Measurements from ENCODE around the gene FMO2.

The FMO2 gene

DNA sequence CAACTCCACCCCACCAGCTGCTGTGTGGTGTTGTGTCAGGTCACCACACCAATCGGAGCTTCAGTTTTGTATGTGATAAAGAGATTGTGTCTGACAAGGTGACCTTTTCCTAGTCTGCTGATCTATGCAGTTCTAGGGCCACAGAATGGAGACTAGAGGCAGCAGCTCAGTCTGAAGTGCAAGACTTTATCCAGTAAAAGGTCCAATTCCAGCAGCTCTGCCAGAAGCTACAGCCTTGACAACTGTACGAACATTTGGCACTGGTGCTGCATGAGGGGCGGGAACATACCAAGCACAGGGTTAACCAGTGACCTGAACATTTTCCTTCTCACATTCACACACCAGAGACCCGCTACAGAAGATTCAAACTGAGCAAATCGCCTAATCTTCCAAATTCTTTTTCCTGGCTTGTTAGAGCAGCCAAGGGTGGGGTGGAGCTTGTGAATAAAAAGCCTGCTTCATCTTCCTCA is 72.5 kb downstream of the FMO2 start:
- no peak for DNase-seq (ENCODE audit: low read depth)

DNA sequence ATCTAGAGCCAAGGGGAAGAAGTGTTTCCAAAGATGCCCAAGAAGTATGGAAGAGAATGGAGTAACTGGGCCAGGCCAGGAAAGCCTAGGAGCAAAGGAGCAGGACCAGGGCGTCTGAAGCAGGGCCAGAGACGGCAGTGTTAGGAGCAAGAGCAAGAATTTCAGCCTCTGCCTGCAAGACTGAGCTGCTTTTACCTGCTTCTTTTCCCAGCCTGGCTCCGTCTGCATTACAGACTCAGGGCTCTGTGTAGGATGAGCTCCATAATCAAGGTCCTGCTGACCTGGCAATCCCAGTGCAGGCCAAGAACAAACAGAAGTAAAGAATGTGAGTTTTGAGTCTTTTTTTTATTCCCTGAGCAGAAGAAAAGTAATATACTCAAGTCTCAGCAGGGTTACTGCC is 73.3 kb downstream of the FMO2 start:
- DNase-seq (ENCODE audit: low read depth): no peak

DNA sequence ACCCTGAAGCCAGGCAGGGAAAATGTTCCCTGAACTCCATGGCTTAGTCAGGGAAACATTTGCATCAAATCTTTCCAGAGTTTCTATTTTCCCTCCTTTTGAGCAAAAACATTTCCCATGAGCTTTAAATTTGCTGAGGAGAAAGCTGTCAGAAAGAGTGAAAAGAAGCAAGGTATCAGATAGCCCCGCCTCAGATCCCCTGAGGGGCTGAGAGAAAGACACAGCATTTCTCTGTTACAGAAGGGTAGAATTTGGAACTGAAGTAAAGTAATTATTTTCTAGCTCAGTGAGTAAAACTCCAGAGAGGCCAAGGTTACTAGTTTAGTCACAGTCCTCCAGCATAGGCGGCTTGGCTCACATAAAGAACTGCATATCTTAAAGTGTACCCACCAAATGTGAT is 73.8 kb downstream of the FMO2 start:
- no peak for DNase-seq (ENCODE audit: low read depth)

Data from stimulated activated CD8-positive, alpha-beta memory T cell treated with anti-CD3 and anti-CD28 coated beads, Interleukin-4, amount 100 ng/mL, for 24 hours (primary cell).